Activated effector memory CD4-positive, alpha-beta T cell treated with anti-CD3 and anti-CD28 coated beads, Interleukin-2, amount 50 U/mL, for 16 hours (primary cell): ENCODE results near the gene CCDC63.
"Not testable (repeated sequence)": the region's sequence is repeated elsewhere in the genome, so short reads cannot be mapped to it uniquely, and the experiment has no call there.

ENCODE experiments used
- DNase-seq: peaks from one replicate; pipeline ENCODE4 v3.0.0-alpha.2; 2020

CCDC63 gene

GRCh38 chr12:110844551-110845338 is 2.0 kb upstream of the CCDC63 start:
- no peak for DNase-seq

GRCh38 chr12:110845339-110845682 is 1.5 kb upstream of the CCDC63 start:
- DNase-seq: no peak

GRCh38 chr12:110848314-110848923 is 1.6 kb downstream of the CCDC63 start:
- DNase-seq: no peak

GRCh38 chr12:110849221-110849620 is 2.4 kb downstream of the CCDC63 start:
- DNase-seq: no peak

GRCh38 chr12:110849748-110850403 is 3.1 kb downstream of the CCDC63 start:
- DNase-seq: no peak

- DNase-seq: no peak
Observed at GRCh38 chr12:110850762-110851161, 4.0 kb downstream of the CCDC63 start.

- DNase-seq: no peak
Observed at GRCh38 chr12:110853836-110854235, 7.0 kb downstream of the CCDC63 start.

- DNase-seq: no peak
Observed at GRCh38 chr12:110856542-110856941, 9.8 kb downstream of the CCDC63 start.

- no peak for DNase-seq
Observed at GRCh38 chr12:110857528-110857927, 10.7 kb downstream of the CCDC63 start.

- DNase-seq: not testable (repeated sequence)
Observed at GRCh38 chr12:110857954-110858353, 11.2 kb downstream of the CCDC63 start.

GRCh38 chr12:110858848-110859247 is 12.1 kb downstream of the CCDC63 start:
- no peak for DNase-seq

GRCh38 chr12:110860833-110861296 is 14.1 kb downstream of the CCDC63 start:
- no peak for DNase-seq

- no peak for DNase-seq
Observed at GRCh38 chr12:110861729-110862128, 14.9 kb downstream of the CCDC63 start.

GRCh38 chr12:110862329-110862728 is 15.5 kb downstream of the CCDC63 start:
- DNase-seq: no peak

- DNase-seq: no peak
Observed at GRCh38 chr12:110863161-110863560, 16.4 kb downstream of the CCDC63 start.

GRCh38 chr12:110865521-110865920 is 18.7 kb downstream of the CCDC63 start:
- DNase-seq: no peak

- no peak for DNase-seq
Observed at GRCh38 chr12:110869026-110869425, 22.2 kb downstream of the CCDC63 start.

GRCh38 chr12:110869803-110870202 is 23.0 kb downstream of the CCDC63 start:
- DNase-seq: no peak

- DNase-seq: no peak
Observed at GRCh38 chr12:110872100-110872499, 25.3 kb downstream of the CCDC63 start.

- no peak for DNase-seq
Observed at GRCh38 chr12:110874351-110874750, 27.6 kb downstream of the CCDC63 start.

- DNase-seq: no peak
Observed at GRCh38 chr12:110874781-110875180, 28.0 kb downstream of the CCDC63 start.

GRCh38 chr12:110880651-110881050 is 33.9 kb downstream of the CCDC63 start:
- DNase-seq: no peak

- no peak for DNase-seq
Observed at GRCh38 chr12:110883251-110883650, 36.5 kb downstream of the CCDC63 start.
